ENCODE data around the gene CCSAP. TPM values are rescaled to one million over a fixed set of nuclear protein-coding genes. Genes with fewer than 3 reads are reported as not detected.
A peak's percentile ranks its signal among the peaks of the same experiment; 100 is the strongest.

Gene CCSAP
- total and polyA plus RNA-seq, 2 of the 13 experiments (the other 11 are each of a cell fraction or from before 2014, with no cell fraction given) = 3.7 to 9.0 TPM

- Histone ChIP-seq H4K20me1 (ENCODE audit: insufficient read depth, low read length) (no peaks in the 10 kb centered on the region), H3K4me1 (ENCODE audit: insufficient read depth, low read length) (peaks cover 53% of the 10 kb centered on the region), H3K9me3 (ENCODE audit: low read length) (no peaks in the 10 kb centered on the region), H3K27ac (ENCODE audit: extremely low read length, insufficient read depth, low read length) (peak overlapping the region; percentile 91), H3K4me3 (replicated peaks in 1 of 3; ENCODE audit: insufficient read depth in 1 of 3, low read depth in 2 of 3, low read length in 3 of 3) (no peak overlapping the region), H3K4me2 (ENCODE audit: low read depth, low read length) (peak overlapping the region; percentile 36), H3K27me3 (ENCODE audit: control insufficient read depth in 1 of 2, insufficient read depth in 2 of 2, low read length in 2 of 2) (no peaks in the 10 kb centered on the region), H3K79me2 (ENCODE audit: insufficient read depth, low read length) (peaks cover 2% of the 10 kb centered on the region), H3K36me3 (replicated peaks in 1 of 2; ENCODE audit: control insufficient read depth in 1 of 2, insufficient read depth in 2 of 2, low read length in 2 of 2) (peaks cover 20 to 46% of the 10 kb centered on the region in 2 experiments), H3K9ac (ENCODE audit: insufficient read depth, low read depth, low read length) (peak overlapping the region; percentile 60; the same call in 1 of the 2 replicates), H2AFZ (ENCODE audit: low read length) (no peak overlapping the region)
- DNase-seq (ENCODE audit: low spot score) (peak; percentile 99), FAIRE-seq (peak; percentile 98), ATAC-seq (peak; percentile 95)
- ChIA-PET CTCF (ENCODE audit: low intra/inter-chr PET ratio, low total read pairs) (no interaction called here), POLR2A (interaction anchor here (1.5 to 2.2 kb wide), 5 partner anchors 21 to 43 kb away, joined by 4 to 39 read pairs (median 7); partner anchors contain the start of gene RAB4A)
- intact Hi-C loops (cut with micrococcal nuclease; ENCODE audit: unreplicated experiment) (loop anchor here (2.0 kb wide), 1 partner anchor 24 kb away; no protein-coding TSS in a partner anchor), in situ Hi-C loops (cut with HindIII; ENCODE audit: extremely low pct_ligation_motif_present, low pct_unique_long_range_greater_than_20kb) (no loop called here)
- 28% methylated on average over 5 of the region's 5 CpGs for WGBS (ENCODE audit: low lambda C conversion rate)
- BruUV-seq (replicated peaks) = TSS peak; percentile 12
- TF ChIP-seq HNF1A (IDR thresholded peaks at IDR 0.05; ENCODE audit: low read depth) (no peak), HNF1A (CRISPR knock-in tag; IDR thresholded peaks at IDR 0.05; ENCODE audit: borderline replicate concordance) (peak; percentile 43; the same call in 1 of the 2 replicates), RNF2 (conservative IDR thresholded peaks at IDR 0.05; ENCODE audit: low read depth) (no peak), HNF1B (CRISPR knock-in tag; IDR thresholded peaks at IDR 0.05) (peak; percentile 52; the same call in 1 of the 2 replicates), ZNF883 (CRISPR knock-in tag; IDR thresholded peaks at IDR 0.05; ENCODE audit: not compliant biosample characterization) (no peak), YEATS2 (CRISPR knock-in tag; IDR thresholded peaks at IDR 0.05; ENCODE audit: borderline replicate concordance) (peak; percentile 51; the same call in 1 of the 2 replicates), HDAC2 (CRISPR knock-in tag; IDR thresholded peaks at IDR 0.05) (peak; percentile 93), MED1 (CRISPR knock-in tag; IDR thresholded peaks at IDR 0.05) (peak; percentile 76), ZNF432 (CRISPR knock-in tag; IDR thresholded peaks at IDR 0.05; ENCODE audit: borderline replicate concordance) (no peak), ATF1 (CRISPR knock-in tag; IDR thresholded peaks at IDR 0.05) (peak; percentile 45; the same call in 1 of the 2 replicates), RERE (CRISPR knock-in tag; IDR thresholded peaks at IDR 0.05; ENCODE audit: low read depth) (peak; percentile 33; the same call in 1 of the 2 replicates), SIX1 (CRISPR knock-in tag; IDR thresholded peaks at IDR 0.05; ENCODE audit: borderline replicate concordance) (peak; percentile 47; the same call in 1 of the 2 replicates), IRF2 (CRISPR knock-in tag; IDR thresholded peaks at IDR 0.05) (0 out of 2 replicates have a peak, but pooled peaks have one; percentile 48)
Measured at GRCh38 chr1:229298887-229299503, 43.9 kb downstream of the CCSAP start.
